ENCODE measurements around the gene TRIM37. TPM values are rescaled to one million over a fixed set of nuclear protein-coding genes. Genes with fewer than 3 reads are reported as not detected.
"Not testable (repeated sequence)": the region's sequence is repeated elsewhere in the genome, so short reads cannot be mapped to it uniquely, and the experiment has no call there.

TRIM37 gene
- total RNA-seq, 1 donor from 2014 or later: 35.6 TPM

DNA sequence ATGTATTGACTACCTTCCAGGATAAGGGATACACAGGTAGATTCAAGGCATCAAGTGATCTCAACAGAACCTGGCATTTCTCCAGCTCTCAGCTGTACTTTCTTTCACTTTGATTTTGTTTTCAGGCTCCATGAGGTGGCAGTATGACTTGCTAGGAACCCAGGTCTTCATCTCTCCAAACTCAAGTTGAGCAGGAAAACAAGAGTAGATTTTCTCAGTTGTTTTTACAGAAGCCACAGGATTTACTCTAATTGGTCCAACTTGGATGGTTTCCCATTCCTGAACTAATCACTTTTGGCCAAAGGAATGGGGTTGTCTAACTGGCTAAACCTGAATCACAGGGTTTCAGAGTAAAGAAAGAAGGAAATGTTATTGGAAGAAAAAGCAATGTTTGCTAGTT lies 146.6 kb downstream of the TRIM37 start:
- no peak overlapping the region for H3K27ac Mint-ChIP-seq (ENCODE audit: unreplicated experiment)
- no peak for DNase-seq
- peaks cover 5% of the 10 kb centered on the region for H3K36me3 Mint-ChIP-seq (ENCODE audit: unreplicated experiment)
- H3K4me3 Mint-ChIP-seq (ENCODE audit: unreplicated experiment): no peak overlapping the region
- no peaks in the 10 kb centered on the region for H3K9me3 Mint-ChIP-seq (ENCODE audit: unreplicated experiment)
- no peaks in the 10 kb centered on the region for H3K4me1 Mint-ChIP-seq (ENCODE audit: low read depth, unreplicated experiment)
- TF ChIP-seq, protein P1, sequence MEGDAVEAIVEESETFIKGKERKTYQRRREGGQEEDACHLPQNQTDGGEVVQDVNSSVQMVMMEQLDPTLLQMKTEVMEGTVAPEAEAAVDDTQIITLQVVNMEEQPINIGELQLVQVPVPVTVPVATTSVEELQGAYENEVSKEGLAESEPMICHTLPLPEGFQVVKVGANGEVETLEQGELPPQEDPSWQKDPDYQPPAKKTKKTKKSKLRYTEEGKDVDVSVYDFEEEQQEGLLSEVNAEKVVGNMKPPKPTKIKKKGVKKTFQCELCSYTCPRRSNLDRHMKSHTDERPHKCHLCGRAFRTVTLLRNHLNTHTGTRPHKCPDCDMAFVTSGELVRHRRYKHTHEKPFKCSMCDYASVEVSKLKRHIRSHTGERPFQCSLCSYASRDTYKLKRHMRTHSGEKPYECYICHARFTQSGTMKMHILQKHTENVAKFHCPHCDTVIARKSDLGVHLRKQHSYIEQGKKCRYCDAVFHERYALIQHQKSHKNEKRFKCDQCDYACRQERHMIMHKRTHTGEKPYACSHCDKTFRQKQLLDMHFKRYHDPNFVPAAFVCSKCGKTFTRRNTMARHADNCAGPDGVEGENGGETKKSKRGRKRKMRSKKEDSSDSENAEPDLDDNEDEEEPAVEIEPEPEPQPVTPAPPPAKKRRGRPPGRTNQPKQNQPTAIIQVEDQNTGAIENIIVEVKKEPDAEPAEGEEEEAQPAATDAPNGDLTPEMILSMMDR (IDR thresholded peaks at IDR 0.05; ENCODE audit: partially characterized antibody, unreplicated experiment): no peak
- no peaks in the 10 kb centered on the region for H3K27me3 Mint-ChIP-seq (ENCODE audit: unreplicated experiment)

DNA sequence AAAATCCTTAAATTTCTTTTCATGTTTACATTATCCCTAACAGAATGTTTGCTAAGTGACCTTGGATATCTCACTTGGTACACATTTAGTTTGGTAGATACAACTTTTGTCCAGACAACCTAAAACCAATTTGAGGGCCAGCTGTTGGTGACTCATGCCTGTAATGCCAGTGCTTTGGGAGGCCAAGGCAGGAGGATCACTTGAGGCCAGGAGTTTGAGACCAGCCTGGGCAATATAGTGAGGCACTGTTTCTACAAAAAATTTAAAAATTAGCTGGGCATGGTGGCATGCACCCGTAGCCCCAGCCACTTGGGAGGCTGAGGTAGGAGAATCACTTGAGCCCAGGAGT lies 149.0 kb downstream of the TRIM37 start:
- H3K27ac Mint-ChIP-seq (ENCODE audit: unreplicated experiment); DNase-seq; H3K9me3 Mint-ChIP-seq (ENCODE audit: unreplicated experiment); H3K4me3 Mint-ChIP-seq (ENCODE audit: unreplicated experiment); H3K27me3 Mint-ChIP-seq (ENCODE audit: unreplicated experiment); H3K4me1 Mint-ChIP-seq (ENCODE audit: low read depth, unreplicated experiment): not testable (repeated sequence)
- H3K36me3 Mint-ChIP-seq (ENCODE audit: unreplicated experiment): peaks cover 10% of the 10 kb centered on the region

DNA sequence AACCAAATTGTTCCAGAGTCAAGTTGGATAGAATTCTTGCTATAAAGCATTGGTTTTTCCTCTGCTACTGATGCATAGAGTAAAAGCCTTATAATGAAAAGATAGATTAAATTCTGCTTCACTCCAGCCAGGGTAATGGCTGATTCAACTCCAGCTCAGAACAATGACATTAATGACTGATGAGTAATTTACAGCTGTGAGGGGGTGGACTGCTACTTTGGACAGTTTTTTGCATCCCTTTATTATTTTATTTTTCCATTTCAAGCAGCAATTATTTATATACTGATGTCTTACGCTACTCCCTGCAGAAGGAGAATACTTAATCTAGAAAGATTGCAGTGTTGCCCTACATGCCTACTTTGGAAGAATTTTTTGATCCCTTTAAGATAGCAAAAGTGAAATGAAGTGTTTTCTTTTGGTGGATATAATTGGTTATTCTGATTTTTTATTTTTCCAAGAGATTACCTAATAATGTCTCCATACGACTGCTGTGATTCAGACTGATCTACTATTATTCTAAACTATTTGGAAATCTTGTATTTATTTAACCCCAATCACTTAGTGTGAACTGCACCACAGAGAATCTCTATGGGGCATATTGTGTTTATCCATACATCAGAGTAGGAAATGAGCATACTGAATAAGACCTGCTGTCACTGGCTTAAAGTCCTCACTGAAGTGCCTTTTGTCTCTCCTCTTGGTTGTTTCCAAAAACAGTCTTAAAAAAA lies 149.5 kb downstream of the TRIM37 start:
- peaks cover 10% of the 10 kb centered on the region for H3K36me3 Mint-ChIP-seq (ENCODE audit: unreplicated experiment)
- H3K4me3 Mint-ChIP-seq (ENCODE audit: unreplicated experiment): no peak overlapping the region
- H3K27ac Mint-ChIP-seq (ENCODE audit: unreplicated experiment): no peak overlapping the region
- H3K4me1 Mint-ChIP-seq (ENCODE audit: low read depth, unreplicated experiment): no peaks in the 10 kb centered on the region
- no peaks in the 10 kb centered on the region for H3K9me3 Mint-ChIP-seq (ENCODE audit: unreplicated experiment)
- H3K27me3 Mint-ChIP-seq (ENCODE audit: unreplicated experiment): no peaks in the 10 kb centered on the region
- TF ChIP-seq, protein P1 (IDR thresholded peaks at IDR 0.05; ENCODE audit: partially characterized antibody, unreplicated experiment): no peak
- DNase-seq: no peak

DNA sequence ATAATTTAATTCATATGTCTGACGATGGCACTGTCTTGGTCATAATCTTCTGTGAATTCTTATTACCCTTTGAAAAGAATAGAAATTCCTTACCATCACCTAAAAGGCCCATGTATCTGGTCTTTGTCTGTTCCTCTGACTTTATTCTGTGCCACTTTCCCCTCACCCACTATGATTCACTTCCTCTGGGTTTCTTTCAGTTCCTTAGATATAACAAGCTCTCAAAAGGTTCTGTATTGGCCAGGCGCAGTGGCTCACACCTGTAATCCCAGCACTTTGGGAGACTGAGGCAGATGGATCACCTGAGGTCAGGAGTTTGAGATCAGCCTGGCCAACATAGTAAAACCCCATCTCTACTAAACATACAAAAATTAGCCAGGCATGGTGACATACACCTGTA lies 152.3 kb downstream of the TRIM37 start:
- H3K4me3 Mint-ChIP-seq (ENCODE audit: unreplicated experiment); H3K9me3 Mint-ChIP-seq (ENCODE audit: unreplicated experiment); H3K27me3 Mint-ChIP-seq (ENCODE audit: unreplicated experiment); DNase-seq; H3K4me1 Mint-ChIP-seq (ENCODE audit: low read depth, unreplicated experiment); H3K27ac Mint-ChIP-seq (ENCODE audit: unreplicated experiment): not testable (repeated sequence)
- peaks cover 22% of the 10 kb centered on the region for H3K36me3 Mint-ChIP-seq (ENCODE audit: unreplicated experiment)

DNA sequence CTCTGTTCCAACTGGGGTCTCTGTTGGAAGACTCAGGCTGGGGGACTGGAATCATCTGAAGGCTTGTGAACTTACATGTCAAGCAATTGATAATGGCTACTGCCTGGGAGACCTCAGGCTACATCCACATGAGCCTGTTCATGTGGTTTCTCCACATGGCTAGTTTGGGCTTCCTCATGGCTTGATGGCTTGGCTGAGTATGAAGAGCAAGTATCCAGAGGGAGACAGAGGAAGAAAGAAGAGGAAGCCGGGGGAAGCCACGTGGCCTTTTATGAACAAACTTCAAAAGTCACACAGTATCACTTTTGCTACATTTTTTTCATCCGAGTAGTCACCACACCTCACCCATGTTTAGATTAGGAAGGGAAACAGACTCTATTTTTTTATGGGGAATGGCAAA lies 158.9 kb downstream of the TRIM37 start:
- TF ChIP-seq, protein P1 (IDR thresholded peaks at IDR 0.05; ENCODE audit: partially characterized antibody, unreplicated experiment): no peak
- Mint-ChIP-seq H3K27ac (ENCODE audit: unreplicated experiment) (no peak overlapping the region), H3K4me3 (ENCODE audit: unreplicated experiment) (no peak overlapping the region), H3K36me3 (ENCODE audit: unreplicated experiment) (peaks cover 36% of the 10 kb centered on the region), H3K4me1 (ENCODE audit: low read depth, unreplicated experiment) (no peaks in the 10 kb centered on the region), H3K27me3 (ENCODE audit: unreplicated experiment) (peaks cover 3% of the 10 kb centered on the region), H3K9me3 (ENCODE audit: unreplicated experiment) (peaks cover 13% of the 10 kb centered on the region)
- no peak for DNase-seq

DNA sequence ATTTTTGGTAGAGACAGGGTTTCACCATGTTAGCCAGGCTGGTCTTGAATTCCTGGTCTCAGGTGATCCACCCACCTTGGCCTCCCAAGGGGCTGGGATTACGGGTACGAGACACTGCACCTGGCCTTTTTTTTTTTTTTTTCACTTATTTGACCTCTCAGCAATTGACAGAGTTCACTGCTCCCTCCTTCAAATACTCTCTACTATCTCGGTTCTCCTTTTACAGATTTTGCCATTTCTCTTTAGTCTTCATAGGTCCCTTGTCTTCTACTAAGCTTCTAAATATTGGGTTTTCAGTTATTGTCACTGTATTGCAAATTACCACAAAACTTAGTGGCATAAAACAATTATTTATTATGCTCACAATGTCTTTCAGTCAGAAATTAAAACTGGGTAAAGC lies 159.3 kb downstream of the TRIM37 start:
- TF ChIP-seq, protein P1 (IDR thresholded peaks at IDR 0.05; ENCODE audit: partially characterized antibody, unreplicated experiment): no peak
- peaks cover 36% of the 10 kb centered on the region for H3K36me3 Mint-ChIP-seq (ENCODE audit: unreplicated experiment)
- H3K4me1 Mint-ChIP-seq (ENCODE audit: low read depth, unreplicated experiment): no peaks in the 10 kb centered on the region
- DNase-seq: no peak
- no peak overlapping the region for H3K4me3 Mint-ChIP-seq (ENCODE audit: unreplicated experiment)
- peaks cover 13% of the 10 kb centered on the region for H3K9me3 Mint-ChIP-seq (ENCODE audit: unreplicated experiment)
- H3K27ac Mint-ChIP-seq (ENCODE audit: unreplicated experiment): no peak overlapping the region
- peaks cover 3% of the 10 kb centered on the region for H3K27me3 Mint-ChIP-seq (ENCODE audit: unreplicated experiment)

All from glutamatergic neuron (in vitro differentiated cells).